IMR-90 (cell line): ENCODE measurements around the gene RB1. TPM values are rescaled to one million over a fixed set of nuclear protein-coding genes. Genes with fewer than 3 reads are reported as not detected.

Experiments
- ATAC-seq: fragments of 200-7000 bp; cut with Tn5 transposase; 2 replicates; pipeline ENCODE4 v1.9.1; 2020; ENCODE audit warnings: low read depth, mild to moderate bottlenecking, moderate library complexity
- BruUV-seq: library from RNA; stranded (reverse); fragments of 400-500 nt; replicated peaks from 2 replicates; lab custom pipeline; 2021; lab: Mats Ljungman, UMichigan
- CTCF ChIA-PET: fragments of 300-600 bp; formaldehyde crosslinking; extraction: SDS; loops from one replicate; lab custom pipeline; 2021; ENCODE audit warnings: antibody characterized with exemption; lab: Yijun Ruan, JAX
- POLR2A ChIA-PET: fragments of 300-600 bp; sonication (Branson Sonifier 250); formaldehyde crosslinking; loops from one replicate; lab custom pipeline; 2022; ENCODE audit warnings: antibody characterized with exemption; ENCODE audit not compliant: unreplicated experiment; lab: Charles Lee
- DNase-seq: peaks from one replicate; pipeline ENCODE4 v3.0.0; 2013
- H2AFZ ChIP-seq: replicated peaks from 2 replicates; pipeline ENCODE3; 2013; ENCODE audit warnings: low read length, mild to moderate bottlenecking; ENCODE audit not compliant: poor library complexity
- H2AK5ac ChIP-seq: 2 replicates; pipeline ENCODE4 v1.6.1; 2013; ENCODE audit warnings: low read depth, low read length, inconsistent platforms
- H2AK9ac ChIP-seq: replicated peaks from 2 replicates; pipeline ENCODE3; 2013; ENCODE audit warnings: mild to moderate bottlenecking, low read depth, low read length, moderate library complexity; ENCODE audit not compliant: poor library complexity
- H2BK120ac ChIP-seq: 2 replicates; pipeline ENCODE4 v1.6.1; 2013; ENCODE audit warnings: low read depth, low read length, inconsistent platforms
- H2BK15ac ChIP-seq: 3 replicates; pipeline ENCODE4 v1.6.1; 2013; ENCODE audit warnings: low read depth, low read length, inconsistent platforms
- H2BK20ac ChIP-seq: 2 replicates; pipeline ENCODE4 v1.6.1; 2013; ENCODE audit warnings: low read depth, mild to moderate bottlenecking, inconsistent platforms, low read length, moderate library complexity
- H2BK5ac ChIP-seq: 2 replicates; pipeline ENCODE4 v1.6.1; 2013; ENCODE audit warnings: mild to moderate bottlenecking, low read depth, low read length, inconsistent platforms; ENCODE audit not compliant: poor library complexity, severe bottlenecking
- H3K14ac ChIP-seq: replicated peaks from 2 replicates; pipeline ENCODE4 v1.6.1; 2013; ENCODE audit warnings: low read depth, low read length, inconsistent platforms
- H3K18ac ChIP-seq: 2 replicates; pipeline ENCODE4 v1.6.1; 2013; ENCODE audit warnings: low read depth, low read length, control low read depth
- H3K23ac ChIP-seq: 2 replicates; pipeline ENCODE4 v1.6.1; 2013; ENCODE audit warnings: low read depth, low read length, inconsistent platforms
- H3K27ac ChIP-seq: 2 replicates; pipeline ENCODE4 v1.5.1; 2013; ENCODE audit warnings: mild to moderate bottlenecking, control low read depth, low read length; ENCODE audit not compliant: insufficient read depth
- H3K27me3 ChIP-seq: 2 replicates; pipeline ENCODE4 v1.6.1; 2013; ENCODE audit warnings: low read length; ENCODE audit not compliant: control insufficient read depth, insufficient read depth
- H3K36me3 ChIP-seq: 2 replicates; pipeline ENCODE4 v1.6.1; 2013; ENCODE audit warnings: low read length, mixed read lengths; ENCODE audit not compliant: control insufficient read depth, insufficient read depth
- H3K4ac ChIP-seq: 2 replicates; pipeline ENCODE4 v1.6.1; 2013; ENCODE audit warnings: low read depth, low read length, inconsistent platforms
- H3K4me1 ChIP-seq: 2 replicates; pipeline ENCODE4 v1.6.1; 2013; ENCODE audit warnings: low read length, mixed read lengths; ENCODE audit not compliant: control insufficient read depth, insufficient read depth
- H3K4me2 ChIP-seq: 2 replicates; pipeline ENCODE4 v1.6.1; 2013; ENCODE audit warnings: low read depth, mild to moderate bottlenecking, control low read depth, low read length, moderate library complexity
- H3K4me3 ChIP-seq: 2 replicates; pipeline ENCODE4 v1.5.1; 2013; ENCODE audit warnings: low read depth, mild to moderate bottlenecking, control low read depth, low read length, moderate library complexity; ENCODE audit not compliant: insufficient read depth
- H3K56ac ChIP-seq: 2 replicates; pipeline ENCODE4 v1.6.1; 2013; ENCODE audit warnings: low read length, inconsistent platforms; ENCODE audit not compliant: insufficient read depth; ENCODE audit errors: extremely low read depth
- H3K79me1 ChIP-seq, 2 experiments: 2 replicates each; pipeline ENCODE4 v1.6.1; 2013; ENCODE audit warnings: low read length in 2 of 2, inconsistent platforms in 1 of 2, low read depth in 1 of 2
- H3K9ac ChIP-seq: 2 replicates; pipeline ENCODE4 v1.6.1; 2013; ENCODE audit warnings: low read depth, low read length, control low read depth
- H3K9me1 ChIP-seq: 2 replicates; pipeline ENCODE4 v1.6.1; 2013; ENCODE audit warnings: low read length, inconsistent platforms; ENCODE audit not compliant: insufficient read depth
- H3K9me3 ChIP-seq: 2 replicates; pipeline ENCODE4 v1.6.1; 2013; ENCODE audit warnings: low read length; ENCODE audit not compliant: control insufficient read depth, insufficient read depth
- H4K20me1 ChIP-seq: 2 replicates; pipeline ENCODE4 v1.6.1; 2013; ENCODE audit warnings: low read length, inconsistent platforms; ENCODE audit not compliant: insufficient read depth
- H4K5ac ChIP-seq: 2 replicates; pipeline ENCODE4 v1.6.1; 2013; ENCODE audit warnings: mild to moderate bottlenecking, low read depth, low read length, control low read depth
- H4K8ac ChIP-seq, 2 experiments: 2 replicates each; pipeline ENCODE4 v1.6.1; 2013; ENCODE audit warnings: low read depth in 2 of 2, low read length in 2 of 2, control low read depth in 1 of 2, inconsistent platforms in 1 of 2
- H4K91ac ChIP-seq: 2 replicates; pipeline ENCODE4 v1.6.1; 2013; ENCODE audit warnings: low read depth, low read length, inconsistent platforms; ENCODE audit not compliant: insufficient read depth
- BHLHE40 ChIP-seq: fragments of 150-350 bp; IDR thresholded peaks from 2 replicates; pipeline ENCODE4 v1.6.1; 2016; ENCODE audit warnings: mild to moderate bottlenecking, low read depth, low read length
- FOS ChIP-seq: fragments of 150-350 bp; IDR thresholded peaks from 2 replicates; pipeline ENCODE4 v1.6.1; 2016; ENCODE audit warnings: low read depth, low read length
- RAD21 ChIP-seq: IDR thresholded peaks from 2 replicates; pipeline ENCODE4 v1.6.1; 2012; ENCODE audit warnings: low read length, improper control_type of control experiment
- WGBS, 2 experiments: methylation state at CpG; one replicate each; pipeline versions ENCODE4 v1.1.5 to v1.1.7; 2013; ENCODE audit warnings: missing lambda C conversion rate in 2 of 2; ENCODE audit not compliant: insufficient read length in 1 of 2; ENCODE audit errors: extremely low coverage in 2 of 2; 5-methylcytosine and 5-hydroxymethylcytosine counted together
- dilution Hi-C: fragments of 300-500 bp; cut with HindIII; formaldehyde crosslinking; loops from one replicate; pipeline ENCODE4 v1.14.3; 2018; ENCODE audit warnings: low sequenced_read_pairs; ENCODE audit not compliant: unreplicated experiment
- in situ Hi-C: fragments of 300-500 bp; cut with MboI; formaldehyde crosslinking; loops from 3 replicates; pipeline ENCODE4 v1.14.3; 2019; ENCODE audit warnings: low sequenced_read_pairs, inconsistent platforms, mixed read lengths
- intact Hi-C: fragments of 100-400 bp; cut with micrococcal nuclease; formaldehyde crosslinking; loops from 2 replicates; pipeline ENCODE4 v1.10.0; 2022
- polyA plus RNA-seq, 3 experiments: library from polyadenylated mRNA; depleted of rRNA; stranded (reverse); fragments of >200 nt; gene quantifications; 2 replicates each; pipeline ENCODE4 v1.2.3, GENCODE V29; 2012; ENCODE audit warnings: low replicate concordance in 1 of 3
- total RNA-seq: library from RNA; depleted of rRNA; stranded (reverse); fragments of >200 nt; gene quantifications from 2 replicates; pipeline ENCODE4 v1.2.3, GENCODE V29; 2012
- TF ChIP-seq, protein P1 (sequence below): conservative IDR thresholded peaks from 2 replicates; pipeline ENCODE4 v1.5.1; 2012; ENCODE audit warnings: mild to moderate bottlenecking, low read depth, low read length, improper control_type of control experiment

RB1 gene
- total and polyA plus RNA-seq, 2 of the 4 experiments (the other 2 are of a cell fraction), result 11.4 to 15.4 TPM

DNA sequence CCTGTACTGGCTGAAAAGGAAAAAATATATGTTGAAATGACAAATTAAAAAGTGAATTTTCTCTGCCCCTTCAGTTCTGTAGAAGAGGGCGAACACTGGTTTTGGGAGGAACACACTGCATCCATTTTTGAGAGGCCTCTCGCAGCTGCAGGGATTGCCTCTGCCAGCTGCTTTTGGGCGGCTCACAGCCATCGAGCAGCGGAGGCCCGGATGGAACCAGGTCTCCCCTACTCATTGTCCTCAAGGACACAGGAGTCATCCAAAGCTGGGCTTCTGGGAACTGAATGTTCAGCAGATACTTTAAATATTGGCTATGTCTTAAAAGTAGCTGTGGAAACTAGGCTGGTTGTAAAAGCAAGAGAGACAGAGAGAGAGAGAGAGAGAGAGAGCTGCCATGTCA, 212.2 kb downstream of the RB1 start:
- Histone ChIP-seq H4K8ac (no peak overlapping the region), H2BK120ac (no peak overlapping the region), H3K18ac (no peak overlapping the region), H3K56ac (no peak overlapping the region), H3K9me1 (peaks cover 3% of the 10 kb centered on the region; the same call in 1 of the 2 replicates), H2AFZ (no peak overlapping the region), H3K4me2 (no peak overlapping the region), H2BK20ac (no peak overlapping the region), H4K20me1 (no peaks in the 10 kb centered on the region), H3K9ac (no peak overlapping the region), H4K5ac (no peak overlapping the region), H3K27ac (no peak overlapping the region), H3K9me3 (no peaks in the 10 kb centered on the region), H3K4me1 (no peaks in the 10 kb centered on the region), H3K36me3 (no peaks in the 10 kb centered on the region), H2BK5ac (no peak overlapping the region), H4K91ac (no peak overlapping the region), H2AK5ac (no peak overlapping the region), H3K14ac (no peak overlapping the region), H3K79me1 (no peaks in the 10 kb centered on the region; a peak in 1 of 4 replicates), H3K4me3 (no peak overlapping the region), H3K27me3 (no peaks in the 10 kb centered on the region), H2BK15ac (no peak overlapping the region), H3K4ac (no peak overlapping the region), H3K23ac (no peak overlapping the region), H2AK9ac (no peak overlapping the region)
- intact Hi-C loops (no loop called here), in situ Hi-C loops (no loop called here), dilution Hi-C loops (no loop called here)
- WGBS, 2 experiments, result no CpG with 5 or more reads among the region's 6 CpGs
- BruUV-seq, result no TSS peak
- TF ChIP-seq RAD21 (no peak), FOS (no peak), BHLHE40 (no peak)
- TF ChIP-seq, protein P1, sequence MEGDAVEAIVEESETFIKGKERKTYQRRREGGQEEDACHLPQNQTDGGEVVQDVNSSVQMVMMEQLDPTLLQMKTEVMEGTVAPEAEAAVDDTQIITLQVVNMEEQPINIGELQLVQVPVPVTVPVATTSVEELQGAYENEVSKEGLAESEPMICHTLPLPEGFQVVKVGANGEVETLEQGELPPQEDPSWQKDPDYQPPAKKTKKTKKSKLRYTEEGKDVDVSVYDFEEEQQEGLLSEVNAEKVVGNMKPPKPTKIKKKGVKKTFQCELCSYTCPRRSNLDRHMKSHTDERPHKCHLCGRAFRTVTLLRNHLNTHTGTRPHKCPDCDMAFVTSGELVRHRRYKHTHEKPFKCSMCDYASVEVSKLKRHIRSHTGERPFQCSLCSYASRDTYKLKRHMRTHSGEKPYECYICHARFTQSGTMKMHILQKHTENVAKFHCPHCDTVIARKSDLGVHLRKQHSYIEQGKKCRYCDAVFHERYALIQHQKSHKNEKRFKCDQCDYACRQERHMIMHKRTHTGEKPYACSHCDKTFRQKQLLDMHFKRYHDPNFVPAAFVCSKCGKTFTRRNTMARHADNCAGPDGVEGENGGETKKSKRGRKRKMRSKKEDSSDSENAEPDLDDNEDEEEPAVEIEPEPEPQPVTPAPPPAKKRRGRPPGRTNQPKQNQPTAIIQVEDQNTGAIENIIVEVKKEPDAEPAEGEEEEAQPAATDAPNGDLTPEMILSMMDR, result no peak
- no peak for ATAC-seq
- CTCF ChIA-PET, result no interaction called here
- DNase-seq, result no peak
- POLR2A ChIA-PET, result no interaction called here
